Mesenchymal stem cell (in vitro differentiated cells and primary cell): ENCODE data around the gene ZSCAN26.

Source experiments
- DNase-seq: peaks from one replicate; pipeline ENCODE4 v3.0.0-alpha.2; 2013
- H2AFZ ChIP-seq: one replicate; pipeline ENCODE4 v1.6.1; 2013; ENCODE audit warnings: low read depth, mild to moderate bottlenecking, control low read depth, inconsistent platforms, low read length, moderate library complexity
- H2AK5ac ChIP-seq: 2 replicates; pipeline ENCODE4 v1.6.1; 2013; ENCODE audit warnings: low read length, moderate library complexity, mild to moderate bottlenecking, inconsistent platforms; ENCODE audit not compliant: severe bottlenecking
- H2BK120ac ChIP-seq: one replicate; pipeline ENCODE4 v1.6.1; 2013; ENCODE audit warnings: low read depth, mild to moderate bottlenecking, inconsistent platforms, low read length, moderate library complexity
- H2BK12ac ChIP-seq, 2 experiments: one replicate each; pipeline ENCODE4 v1.6.1; 2013; ENCODE audit warnings: inconsistent platforms in 2 of 2, low read length in 2 of 2, mild to moderate bottlenecking in 2 of 2, moderate library complexity in 2 of 2, control low read depth in 1 of 2
- H2BK15ac ChIP-seq: one replicate; pipeline ENCODE4 v1.6.1; 2013; ENCODE audit warnings: mild to moderate bottlenecking, low read depth, inconsistent platforms; ENCODE audit not compliant: poor library complexity, severe bottlenecking
- H2BK5ac ChIP-seq: 2 replicates; pipeline ENCODE4 v1.6.1; 2013; ENCODE audit warnings: low read depth, mild to moderate bottlenecking, low read length, control low read depth, inconsistent platforms; ENCODE audit not compliant: poor library complexity, severe bottlenecking
- H3K14ac ChIP-seq, 2 experiments: one replicate each; pipeline ENCODE4 v1.6.1; 2013; ENCODE audit warnings: inconsistent platforms in 2 of 2, low read length in 2 of 2, control low read depth in 1 of 2, mild to moderate bottlenecking in 1 of 2, moderate library complexity in 1 of 2
- H3K18ac ChIP-seq, 2 experiments: one replicate each; pipeline ENCODE4 v1.6.1; 2013; ENCODE audit warnings: inconsistent platforms in 2 of 2, low read length in 2 of 2, control low read depth in 1 of 2, low read depth in 1 of 2, mild to moderate bottlenecking in 1 of 2
- H3K23ac ChIP-seq, 2 experiments: one replicate each; pipeline ENCODE4 v1.6.1; 2013; ENCODE audit warnings: inconsistent platforms in 2 of 2, low read length in 2 of 2, mild to moderate bottlenecking in 2 of 2, moderate library complexity in 2 of 2, control low read depth in 1 of 2
- H3K27ac ChIP-seq: 2 replicates; pipeline ENCODE4 v1.5.1; 2013; ENCODE audit warnings: mild to moderate bottlenecking, moderate library complexity, low read length, control low read depth, inconsistent platforms; ENCODE audit not compliant: poor library complexity, severe bottlenecking
- H3K27me3 ChIP-seq, 2 experiments: 2 replicates each; pipeline versions ENCODE4 v1.6.1 to v1.7.0; 2013; ENCODE audit warnings: low read length in 2 of 2, mild to moderate bottlenecking in 2 of 2, moderate library complexity in 2 of 2, control low read depth in 1 of 2, inconsistent platforms in 1 of 2; ENCODE audit not compliant: control insufficient read depth in 1 of 2, insufficient read depth in 1 of 2
- H3K36me3 ChIP-seq, 2 experiments: 2 replicates each; pipeline versions ENCODE4 v1.6.1 to v1.7.0; 2013; ENCODE audit warnings: low read length in 2 of 2, control low read depth in 1 of 2, inconsistent platforms in 1 of 2, low read depth in 1 of 2, mild to moderate bottlenecking in 1 of 2; ENCODE audit not compliant: insufficient read depth in 2 of 2, control insufficient read depth in 1 of 2
- H3K4ac ChIP-seq, 2 experiments: one replicate each; pipeline ENCODE4 v1.6.1; 2013; ENCODE audit warnings: inconsistent platforms in 2 of 2, low read length in 2 of 2, mild to moderate bottlenecking in 2 of 2, moderate library complexity in 2 of 2, control low read depth in 1 of 2, low read depth in 1 of 2
- H3K4me1 ChIP-seq: 2 replicates; pipeline ENCODE4 v1.6.1; 2013; ENCODE audit warnings: low read depth, low read length, control low read depth; ENCODE audit not compliant: control insufficient read depth, insufficient read depth
- H3K4me2 ChIP-seq: 2 replicates; pipeline ENCODE4 v1.6.1; 2013; ENCODE audit warnings: low read length, mild to moderate bottlenecking, inconsistent platforms; ENCODE audit not compliant: poor library complexity, severe bottlenecking
- H3K4me3 ChIP-seq, 2 experiments: 2 replicates each; pipeline versions ENCODE4 v1.5.1 to v1.7.0; 2013; ENCODE audit warnings: low read length in 2 of 2, mild to moderate bottlenecking in 2 of 2, control low read depth in 1 of 2, low read depth in 1 of 2; ENCODE audit not compliant: insufficient read depth in 1 of 2
- H3K79me1 ChIP-seq: replicated peaks from 2 replicates; pipeline ENCODE4 v1.6.1; 2013; ENCODE audit warnings: mild to moderate bottlenecking, control low read depth, low read length, inconsistent platforms; ENCODE audit not compliant: poor library complexity, severe bottlenecking
- H3K9ac ChIP-seq: 2 replicates; pipeline ENCODE4 v1.7.0; 2013; ENCODE audit warnings: mild to moderate bottlenecking, low read length, moderate library complexity
- H3K9me3 ChIP-seq: 2 replicates; pipeline ENCODE4 v1.7.0; 2013; ENCODE audit warnings: mild to moderate bottlenecking, low read length; ENCODE audit not compliant: control insufficient read depth
- H4K8ac ChIP-seq: one replicate; pipeline ENCODE4 v1.6.1; 2013; ENCODE audit warnings: inconsistent platforms, mild to moderate bottlenecking, low read length, moderate library complexity
- H4K91ac ChIP-seq: one replicate; pipeline ENCODE4 v1.6.1; 2013; ENCODE audit warnings: mild to moderate bottlenecking, low read length, inconsistent platforms
- WGBS: methylation state at CpG from one replicate; pipeline ENCODE4 v1.1.7; 2013; ENCODE audit warnings: mixed read lengths; 5-methylcytosine and 5-hydroxymethylcytosine counted together

ZSCAN26 gene

GRCh38 chr6:28291573-28291972 is 24.6 kb downstream of the ZSCAN26 start:
- H3K4me3 ChIP-seq: no peak overlapping the region

GRCh38 chr6:28295326-28295725 is 28.4 kb downstream of the ZSCAN26 start:
- no peak overlapping the region for H3K27ac ChIP-seq
- no peak overlapping the region for H2BK12ac ChIP-seq
- no peak overlapping the region for H2AK5ac ChIP-seq
- no peak overlapping the region for H3K14ac ChIP-seq
- no peak overlapping the region for H2BK120ac ChIP-seq
- no peak overlapping the region for H2AFZ ChIP-seq
- H3K9me3 ChIP-seq: no peaks in the 10 kb centered on the region
- no peak overlapping the region for H2BK5ac ChIP-seq
- H3K79me1 ChIP-seq: no peaks in the 10 kb centered on the region
- DNase-seq: no peak
- no peak overlapping the region for H3K9ac ChIP-seq
- no peak overlapping the region for H3K4me2 ChIP-seq
- no peak overlapping the region for H3K4me3 ChIP-seq
- no peak overlapping the region for H4K91ac ChIP-seq
- no peaks in the 10 kb centered on the region for H3K4me1 ChIP-seq
- H2BK15ac ChIP-seq: no peak overlapping the region
- WGBS: 100% methylated on average over 3 of the region's 5 CpGs
- H3K27me3 ChIP-seq: no peaks in the 10 kb centered on the region
- H3K4ac ChIP-seq: no peak overlapping the region
- H4K8ac ChIP-seq: no peak overlapping the region
- no peak overlapping the region for H3K23ac ChIP-seq
- H3K36me3 ChIP-seq: peaks cover 5 to 35% of the 10 kb centered on the region in 2 experiments
- no peak overlapping the region for H3K18ac ChIP-seq

More at GRCh38 chr6:28291573-28291972, 24.6 kb downstream of the ZSCAN26 start:
- H3K4ac ChIP-seq: no peak overlapping the region
- H2BK15ac ChIP-seq: no peak overlapping the region
- no peak overlapping the region for H2BK12ac ChIP-seq
- no peak overlapping the region for H3K18ac ChIP-seq
- no peak overlapping the region for H4K91ac ChIP-seq
- H2AK5ac ChIP-seq: no peak overlapping the region
- peaks cover 4% of the 10 kb centered on the region for H3K79me1 ChIP-seq
- H3K27ac ChIP-seq: no peak overlapping the region
- no peak overlapping the region for H3K14ac ChIP-seq
- H4K8ac ChIP-seq: no peak overlapping the region
- no peak overlapping the region for H2AFZ ChIP-seq
- no peak overlapping the region for H2BK5ac ChIP-seq
- H3K36me3 ChIP-seq: peaks cover 5 to 45% of the 10 kb centered on the region in 2 experiments
- H3K4me1 ChIP-seq: no peaks in the 10 kb centered on the region
- H2BK120ac ChIP-seq: no peak overlapping the region
- H3K23ac ChIP-seq: no peak overlapping the region
- H3K9ac ChIP-seq: no peak overlapping the region
- no peaks in the 10 kb centered on the region for H3K9me3 ChIP-seq
- no peaks in the 10 kb centered on the region for H3K27me3 ChIP-seq
- DNase-seq: no peak
- no peak overlapping the region for H3K4me2 ChIP-seq

- H2BK120ac ChIP-seq: no peak overlapping the region
- DNase-seq: no peak
- H3K4ac ChIP-seq: no peak overlapping the region
- H3K9ac ChIP-seq: no peak overlapping the region
- no peak overlapping the region for H2BK12ac ChIP-seq
- H3K4me2 ChIP-seq: no peak overlapping the region
- H3K27ac ChIP-seq: no peak overlapping the region
- WGBS: 91% methylated on average over 5 of the region's 7 CpGs
- no peaks in the 10 kb centered on the region for H3K27me3 ChIP-seq
- H2AK5ac ChIP-seq: no peak overlapping the region
- H3K36me3 ChIP-seq: peaks cover 7 to 40% of the 10 kb centered on the region in 2 experiments
- no peaks in the 10 kb centered on the region for H3K79me1 ChIP-seq
- H2AFZ ChIP-seq: no peak overlapping the region
- no peak overlapping the region for H3K4me3 ChIP-seq
- H2BK5ac ChIP-seq: no peak overlapping the region
- H3K23ac ChIP-seq: no peak overlapping the region
- no peak overlapping the region for H2BK15ac ChIP-seq
- H4K91ac ChIP-seq: no peak overlapping the region
- no peak overlapping the region for H3K14ac ChIP-seq
- H3K4me1 ChIP-seq: no peaks in the 10 kb centered on the region
- no peak overlapping the region for H4K8ac ChIP-seq
- no peaks in the 10 kb centered on the region for H3K9me3 ChIP-seq
- no peak overlapping the region for H3K18ac ChIP-seq
These were observed 29.6 kb downstream of the ZSCAN26 start for GRCh38 chr6:28296520-28297060.

- H2BK15ac ChIP-seq: no peak overlapping the region
- peaks cover 3% of the 10 kb centered on the region for H3K79me1 ChIP-seq
- H2AK5ac ChIP-seq: no peak overlapping the region
- no peak overlapping the region for H3K18ac ChIP-seq
- H2BK5ac ChIP-seq: peak overlapping the region; percentile 38
- whole genome bisulfite sequencing: 91% methylated on average over 2 of the region's 3 CpGs
- no peak overlapping the region for H3K14ac ChIP-seq
- H3K9ac ChIP-seq: no peak overlapping the region
- no peak overlapping the region for H4K8ac ChIP-seq
- no peak overlapping the region for H4K91ac ChIP-seq
- no peaks in the 10 kb centered on the region for H3K4me1 ChIP-seq
- H2AFZ ChIP-seq: no peak overlapping the region
- no peak overlapping the region for H2BK12ac ChIP-seq
- H3K27me3 ChIP-seq: no peaks in the 10 kb centered on the region
- no peak for DNase-seq
- H3K4me3 ChIP-seq: no peak overlapping the region
- H3K23ac ChIP-seq: no peak overlapping the region
- H3K36me3 ChIP-seq: peaks cover 2 to 31% of the 10 kb centered on the region in 2 experiments
- no peaks in the 10 kb centered on the region for H3K9me3 ChIP-seq
- H2BK120ac ChIP-seq: no peak overlapping the region
- no peak overlapping the region for H3K4me2 ChIP-seq
- no peak overlapping the region for H3K27ac ChIP-seq
- no peak overlapping the region for H3K4ac ChIP-seq
These were observed 36.6 kb downstream of the ZSCAN26 start for GRCh38 chr6:28303570-28303969.
